ENCODE measurements around the gene C2CD3.

DNA sequence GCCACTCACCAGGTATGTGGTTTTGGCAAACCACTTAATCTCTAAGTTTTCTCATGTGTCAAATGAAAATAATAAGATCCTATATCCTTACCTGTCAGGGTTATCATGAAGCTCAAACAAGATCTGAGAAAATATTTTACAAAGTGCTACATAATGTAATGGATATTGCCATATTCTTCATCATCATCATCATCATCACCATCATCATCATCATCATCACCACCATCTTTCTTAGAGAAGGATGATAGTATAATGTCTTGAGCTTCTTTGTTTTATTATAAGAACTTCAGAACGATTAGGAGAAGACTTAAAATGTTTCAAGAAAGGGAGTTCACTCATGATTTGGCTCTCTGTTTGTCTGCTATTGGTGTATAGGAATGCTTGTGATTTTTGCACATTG lies 89.4 kb downstream of the C2CD3 start:
- TF ChIP-seq, protein P1, sequence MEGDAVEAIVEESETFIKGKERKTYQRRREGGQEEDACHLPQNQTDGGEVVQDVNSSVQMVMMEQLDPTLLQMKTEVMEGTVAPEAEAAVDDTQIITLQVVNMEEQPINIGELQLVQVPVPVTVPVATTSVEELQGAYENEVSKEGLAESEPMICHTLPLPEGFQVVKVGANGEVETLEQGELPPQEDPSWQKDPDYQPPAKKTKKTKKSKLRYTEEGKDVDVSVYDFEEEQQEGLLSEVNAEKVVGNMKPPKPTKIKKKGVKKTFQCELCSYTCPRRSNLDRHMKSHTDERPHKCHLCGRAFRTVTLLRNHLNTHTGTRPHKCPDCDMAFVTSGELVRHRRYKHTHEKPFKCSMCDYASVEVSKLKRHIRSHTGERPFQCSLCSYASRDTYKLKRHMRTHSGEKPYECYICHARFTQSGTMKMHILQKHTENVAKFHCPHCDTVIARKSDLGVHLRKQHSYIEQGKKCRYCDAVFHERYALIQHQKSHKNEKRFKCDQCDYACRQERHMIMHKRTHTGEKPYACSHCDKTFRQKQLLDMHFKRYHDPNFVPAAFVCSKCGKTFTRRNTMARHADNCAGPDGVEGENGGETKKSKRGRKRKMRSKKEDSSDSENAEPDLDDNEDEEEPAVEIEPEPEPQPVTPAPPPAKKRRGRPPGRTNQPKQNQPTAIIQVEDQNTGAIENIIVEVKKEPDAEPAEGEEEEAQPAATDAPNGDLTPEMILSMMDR (IDR thresholded peaks at IDR 0.05) = no peak
- TF ChIP-seq POLR2A (IDR thresholded peaks at IDR 0.05) = no peak

Measured in body of pancreas (tissue), 4 donors.